EL (cell line): Measurements from ENCODE around the gene LRRTM2.

Experiments used
- DNase-seq: peaks from one replicate; pipeline ENCODE4 v3.0.0-alpha.2; 2016

Gene LRRTM2

GRCh38 chr5:138878437-138879235, 3.5 kb upstream of the LRRTM2 start:
- no peak for DNase-seq

GRCh38 chr5:138876811-138877210, 1.7 kb upstream of the LRRTM2 start:
- no peak for DNase-seq

- no peak for DNase-seq
These were observed 811 bp upstream of the LRRTM2 start for GRCh38 chr5:138875946-138876345.

GRCh38 chr5:138875552-138875875, 379 bp upstream of the LRRTM2 start:
- DNase-seq = no peak

- peak; percentile 30 for DNase-seq
These were observed 894 bp downstream of the LRRTM2 start for GRCh38 chr5:138874241-138874640.

GRCh38 chr5:138873466-138874221, 1.5 kb downstream of the LRRTM2 start:
- no peak for DNase-seq

- DNase-seq = no peak
These were observed 2.2 kb downstream of the LRRTM2 start for GRCh38 chr5:138872841-138873465.

- no peak for DNase-seq
These were observed 4.5 kb downstream of the LRRTM2 start for GRCh38 chr5:138870611-138871010.

- no peak for DNase-seq
These were observed 5.2 kb downstream of the LRRTM2 start for GRCh38 chr5:138869763-138870500.

GRCh38 chr5:138869038-138869437, 6.1 kb downstream of the LRRTM2 start:
- DNase-seq = no peak

- DNase-seq = no peak
These were observed 8.1 kb downstream of the LRRTM2 start for GRCh38 chr5:138867011-138867410.

- no peak for DNase-seq
These were observed 22.0 kb downstream of the LRRTM2 start for GRCh38 chr5:138853132-138853531.

GRCh38 chr5:138850865-138851435, 24.2 kb downstream of the LRRTM2 start:
- DNase-seq = no peak

- no peak for DNase-seq
These were observed 25.3 kb downstream of the LRRTM2 start for GRCh38 chr5:138849882-138850281.

GRCh38 chr5:138849439-138849838, 25.7 kb downstream of the LRRTM2 start:
- peak; percentile 60 for DNase-seq

- DNase-seq = peak; percentile 83
These were observed 30.2 kb downstream of the LRRTM2 start for GRCh38 chr5:138844812-138845513.

GRCh38 chr5:138844125-138844461, 31.0 kb downstream of the LRRTM2 start:
- DNase-seq = no peak

- no peak for DNase-seq
These were observed 31.6 kb downstream of the LRRTM2 start for GRCh38 chr5:138843316-138844124.

GRCh38 chr5:138841531-138841930, 33.6 kb downstream of the LRRTM2 start:
- DNase-seq = no peak

- no peak for DNase-seq
These were observed 35.0 kb downstream of the LRRTM2 start for GRCh38 chr5:138840103-138840502.

GRCh38 chr5:138837160-138837559, 38.0 kb downstream of the LRRTM2 start:
- DNase-seq = no peak
